Lung (tissue), 12 donors: ENCODE data around the gene MTFR1L. TPM values are rescaled to one million over a fixed set of nuclear protein-coding genes. Genes with fewer than 3 reads are reported as not detected.
A peak's percentile ranks its signal among the peaks of the same experiment; 100 is the strongest.

Experiments
- ATAC-seq: fragments of 200-7000 bp; cut with Tn5 transposase; one replicate; pipeline ENCODE4 v1.9.1; 2020; ENCODE audit warnings: moderate number of reproducible peaks; ENCODE audit not compliant: insufficient read depth, low FRiP score
- DNase-seq, 3 donors: peaks; one replicate each; pipeline ENCODE4 v3.0.0-alpha.2; 2013 to 2017
- H3K27ac ChIP-seq, 2 donors: one replicate each; pipeline ENCODE4 v1.5.1; 2013; ENCODE audit warnings: mild to moderate bottlenecking in 2 of 2, moderate library complexity in 2 of 2, control low read depth in 1 of 2, inconsistent platforms in 1 of 2, low read depth in 1 of 2, low read length in 1 of 2
- H3K27me3 ChIP-seq, 3 donors: one replicate each; pipeline ENCODE4 v1.5.1; 2013; ENCODE audit warnings: low read length in 2 of 3; ENCODE audit not compliant: control insufficient read depth in 3 of 3, insufficient read depth in 3 of 3
- H3K36me3 ChIP-seq, 4 donors: one replicate each; pipeline ENCODE4 v1.5.1; 2013; ENCODE audit warnings: low read length in 4 of 4, mild to moderate bottlenecking in 1 of 4, moderate library complexity in 1 of 4; ENCODE audit not compliant: control insufficient read depth in 4 of 4, insufficient read depth in 4 of 4
- H3K4me1 ChIP-seq, 5 donors: one replicate each; pipeline ENCODE4 v1.5.1; 2013; ENCODE audit warnings: low read length in 5 of 5, mild to moderate bottlenecking in 2 of 5, moderate library complexity in 1 of 5; ENCODE audit not compliant: control insufficient read depth in 5 of 5, insufficient read depth in 5 of 5
- H3K4me3 ChIP-seq: one replicate; pipeline ENCODE4 v1.5.1; 2013; ENCODE audit warnings: mild to moderate bottlenecking, control low read depth, moderate library complexity
- H3K9ac ChIP-seq, 2 donors: one replicate each; pipeline ENCODE4 v1.5.1; 2013; ENCODE audit warnings: low read length in 2 of 2, control low read depth in 1 of 2; ENCODE audit not compliant: insufficient read depth in 1 of 2
- H3K9me3 ChIP-seq, 4 donors: one replicate each; pipeline ENCODE4 v1.5.1; 2013; ENCODE audit warnings: low read length in 3 of 4, mild to moderate bottlenecking in 1 of 4, moderate library complexity in 1 of 4; ENCODE audit not compliant: control insufficient read depth in 4 of 4, insufficient read depth in 3 of 4
- CTCF ChIP-seq: IDR thresholded peaks from 2 replicates; pipeline ENCODE4 v1.5.1; 2012; ENCODE audit warnings: mild to moderate bottlenecking; ENCODE audit errors: control extremely low read depth, extremely low read depth
- WGBS, 2 donors: extraction: QIAGEN DNeasy Blood & Tissue Kit; methylation state at CpG; one replicate each; pipeline ENCODE4 v1.1.7; 2013; 5-methylcytosine and 5-hydroxymethylcytosine counted together
- polyA plus RNA-seq, 2 donors: library from polyadenylated mRNA; stranded (reverse); fragments of 200-250 nt; gene quantifications; one replicate each; pipeline ENCODE4 v1.2.1, GENCODE V29; 2013
- total RNA-seq, 2 donors: library from RNA; depleted of rRNA in 1 of 2; stranded (reverse); fragments of >200 nt in 1 of 2; gene quantifications; one replicate each; pipeline ENCODE4 v1.2.1, GENCODE V29; 2014 to 2021
- donor health status: control.
- donor health status: control.
- donor health status: Bipolar disorder and iron deficiency.
- donor health status: healthy.
- donor health status: DM: yes; HTN: yes; CAD: no.

The MTFR1L gene
- total and polyA plus RNA-seq, 4 donors = 35.4 to 43.6 (median 38.4) TPM

- no peak overlapping the region for H3K27ac ChIP-seq
- no peak for ATAC-seq
Measured at GRCh38 chr1:25832336-25833037, 12.7 kb downstream of the MTFR1L start.

GRCh38 chr1:25833158-25833557 lies 13.4 kb downstream of the MTFR1L start:
- WGBS, 2 donors = 97 to 98% methylated on average over 5 of the region's 5 CpGs
- Histone ChIP-seq H3K9me3 (no peaks in the 10 kb centered on the region), H3K27ac (no peak overlapping the region), H3K4me1 (peaks cover 0 to 3% (median 0%) of the 10 kb centered on the region in 5 donors), H3K27me3 (no peaks in the 10 kb centered on the region), H3K4me3 (no peak overlapping the region), H3K36me3 (peaks cover 34 to 52% (median 40%) of the 10 kb centered on the region in 4 donors), H3K9ac (no peak overlapping the region)
- DNase-seq (no peak), ATAC-seq (no peak)
- no peak for TF ChIP-seq CTCF

More at GRCh38 chr1:25832336-25833037, 12.7 kb downstream of the MTFR1L start:
- no peak for TF ChIP-seq CTCF
- no peak overlapping the region for H3K4me3 ChIP-seq
- DNase-seq = no peak
- 69 to 75% methylated on average over 6 of the region's 6 CpGs for WGBS, 2 donors
- H3K4me1 ChIP-seq = peaks cover 0 to 2% (median 0%) of the 10 kb centered on the region in 5 donors
- no peak overlapping the region for H3K9ac ChIP-seq
- no peaks in the 10 kb centered on the region for H3K27me3 ChIP-seq
- no peaks in the 10 kb centered on the region for H3K9me3 ChIP-seq
- H3K36me3 ChIP-seq = peaks cover 38 to 55% (median 45%) of the 10 kb centered on the region in 4 donors

DNA sequence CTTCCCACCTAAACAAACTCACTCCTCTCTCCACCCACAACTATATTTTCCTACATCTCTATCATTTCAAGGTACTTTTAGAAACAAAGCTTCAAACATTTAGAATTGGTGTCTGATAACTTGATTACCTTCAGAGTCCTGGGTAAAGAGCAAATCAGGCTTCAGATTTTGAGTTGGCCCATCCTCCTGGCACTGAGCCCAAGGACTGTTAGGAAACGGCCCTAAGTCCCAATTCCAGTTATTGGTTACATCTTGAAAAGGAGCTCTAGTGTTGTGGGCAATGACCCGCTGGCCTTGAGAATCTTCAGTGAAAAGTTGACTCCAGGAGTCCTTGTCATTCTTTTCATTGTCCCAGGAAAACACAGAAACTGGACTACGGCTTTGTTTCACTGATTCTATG lies 15.1 kb downstream of the MTFR1L start:
- no peaks in the 10 kb centered on the region for H3K9me3 ChIP-seq
- 68 to 69% methylated on average over 3 of the region's 3 CpGs for WGBS, 2 donors
- TF ChIP-seq CTCF = no peak
- no peak overlapping the region for H3K27ac ChIP-seq
- ATAC-seq (no peak), DNase-seq (peak in 2 of 3 donors; percentile 34 to 35)
- H3K36me3 ChIP-seq = peaks cover 21 to 39% (median 28%) of the 10 kb centered on the region in 4 donors
- H3K9ac ChIP-seq = no peak overlapping the region
- H3K4me1 ChIP-seq = peaks cover 0 to 3% (median 0%) of the 10 kb centered on the region in 5 donors
- H3K4me3 ChIP-seq = no peak overlapping the region
- no peaks in the 10 kb centered on the region for H3K27me3 ChIP-seq
